Activated CD4-positive, CD25-positive, alpha-beta regulatory T cell (primary cell): ENCODE data around the gene AQP2.
A peak's percentile ranks its signal among the peaks of the same experiment; 100 is the strongest.

Source experiments
- DNase-seq, 4 experiments: peaks; one replicate each; lab custom pipeline; 2025; lab: John Stamatoyannopoulos, UW

AQP2 gene

GRCh38 chr12:49950273-49951251 lies at the start of gene AQP2:
Gene AQP2 (plus strand): TSS chr12:49950737. CDS start chr12:49950831, 94 bp downstream.
- DNase-seq: no peak

GRCh38 chr12:49901026-49901425 lies 49.5 kb upstream of the AQP2 start:
- no peak for DNase-seq

GRCh38 chr12:49901986-49902385 lies 48.6 kb upstream of the AQP2 start:
- no peak for DNase-seq

GRCh38 chr12:49902399-49903350 lies 47.9 kb upstream of the AQP2 start:
- DNase-seq: no peak

GRCh38 chr12:49903351-49903699 lies 47.2 kb upstream of the AQP2 start:
- no peak for DNase-seq

- DNase-seq: peak in 3 of 4 experiments; percentile 16 to 28 (median 23)
Observed at GRCh38 chr12:49903700-49904423, 46.7 kb upstream of the AQP2 start, which contains the start of gene FAIM2. Gene FAIM2 (minus strand): TSS chr12:49903900. CDS start chr12:49903792, 108 bp downstream.

GRCh38 chr12:49904601-49905000 lies 45.9 kb upstream of the AQP2 start:
- no peak for DNase-seq

- DNase-seq: no peak
Observed at GRCh38 chr12:49905718-49906314, 44.7 kb upstream of the AQP2 start.

- no peak for DNase-seq
Observed at GRCh38 chr12:49907352-49907751, 43.2 kb upstream of the AQP2 start.

GRCh38 chr12:49909356-49909755 lies 41.2 kb upstream of the AQP2 start:
- DNase-seq: no peak

- no peak for DNase-seq
Observed at GRCh38 chr12:49909826-49910225, 40.7 kb upstream of the AQP2 start.

- no peak for DNase-seq
Observed at GRCh38 chr12:49910331-49911212, 40.0 kb upstream of the AQP2 start.

GRCh38 chr12:49911213-49911605 lies 39.3 kb upstream of the AQP2 start:
- no peak for DNase-seq

- DNase-seq: no peak
Observed at GRCh38 chr12:49912345-49913255, 37.9 kb upstream of the AQP2 start.

- DNase-seq: no peak
Observed at GRCh38 chr12:49916129-49916919, 34.2 kb upstream of the AQP2 start.

GRCh38 chr12:49917166-49917787 lies 33.3 kb upstream of the AQP2 start:
- no peak for DNase-seq

GRCh38 chr12:49917788-49918173 lies 32.8 kb upstream of the AQP2 start:
- no peak for DNase-seq
